ENCODE data around the gene TBXA2R. TPM values are rescaled to one million over a fixed set of nuclear protein-coding genes. Genes with fewer than 3 reads are reported as not detected.

The TBXA2R gene
- total and polyA plus RNA-seq, 2 of the 4 experiments (the other 2 are of a cell fraction) = 0.36 to 2.3 TPM

DNA sequence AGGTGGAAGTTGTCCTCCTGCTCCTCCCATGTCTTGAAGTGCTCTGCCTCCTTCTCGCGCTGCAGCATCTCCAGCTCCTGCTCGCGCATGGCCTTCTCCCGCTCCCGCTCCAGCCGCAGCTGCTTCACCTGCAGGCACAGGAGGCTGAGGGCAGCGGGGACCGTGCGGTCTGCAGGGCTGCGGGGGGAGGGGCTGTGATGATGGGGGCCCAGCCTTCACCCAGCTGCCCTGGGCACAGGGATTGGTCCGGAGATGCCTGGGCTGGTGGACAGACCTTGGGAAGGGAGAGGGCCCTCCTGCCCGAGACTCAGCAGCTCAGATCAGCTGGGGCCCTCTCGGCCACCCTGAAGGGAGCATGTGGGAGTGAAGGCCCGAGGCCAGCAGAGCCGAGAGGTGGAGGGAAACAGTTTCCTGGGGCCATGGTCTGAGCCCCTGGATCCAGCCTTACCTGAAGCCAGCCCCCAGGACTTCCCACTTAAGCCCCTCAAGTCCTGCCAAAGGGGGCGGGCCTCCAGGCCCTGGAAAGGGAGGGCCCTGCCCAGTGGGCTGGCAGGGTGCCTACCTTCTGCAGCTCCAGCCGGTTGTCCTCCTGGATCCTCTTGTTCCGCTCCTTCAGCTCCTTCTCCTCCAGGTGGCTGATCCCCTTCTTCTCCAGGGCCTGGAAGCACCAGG, 13.6 kb upstream of the TBXA2R start:
- Histone ChIP-seq H4K20me1 (ENCODE audit: insufficient read depth, low read length) (peaks cover 10% of the 10 kb centered on the region; the same call in 1 of the 2 replicates), H2AK5ac (ENCODE audit: low read depth, low read length) (no peak overlapping the region), H3K79me1 (ENCODE audit: low read depth in 1 of 2, low read length in 2 of 2) (peaks cover 6 to 28% of the 10 kb centered on the region in 2 experiments; a peak in 2 of 4 replicates), H3K4me2 (ENCODE audit: low read depth, low read length) (no peak overlapping the region), H2AK9ac (replicated peaks; ENCODE audit: low read depth, low read length, poor library complexity) (no peak overlapping the region), H3K4ac (ENCODE audit: low read depth, low read length) (no peak overlapping the region), H4K8ac (ENCODE audit: low read depth in 2 of 2, low read length in 2 of 2) (no peak overlapping the region), H4K5ac (ENCODE audit: low read depth, low read length) (no peak overlapping the region), H3K27ac (ENCODE audit: insufficient read depth, low read length) (no peak overlapping the region), H3K14ac (replicated peaks; ENCODE audit: low read depth, low read length) (no peak overlapping the region), H3K56ac (ENCODE audit: extremely low read depth, insufficient read depth, low read length) (no peak overlapping the region), H3K18ac (ENCODE audit: low read depth, low read length) (no peak overlapping the region), H3K36me3 (ENCODE audit: control insufficient read depth, insufficient read depth, low read length) (peaks cover 28% of the 10 kb centered on the region), H3K9me3 (ENCODE audit: control insufficient read depth, insufficient read depth, low read length) (no peaks in the 10 kb centered on the region), H3K4me3 (ENCODE audit: insufficient read depth, low read depth, low read length) (no peak overlapping the region), H3K9ac (ENCODE audit: low read depth, low read length) (no peak overlapping the region), H3K23ac (ENCODE audit: low read depth, low read length) (no peak overlapping the region), H4K91ac (ENCODE audit: insufficient read depth, low read depth, low read length) (no peak overlapping the region), H2BK120ac (ENCODE audit: low read depth, low read length) (no peak overlapping the region), H3K4me1 (ENCODE audit: control insufficient read depth, insufficient read depth, low read length) (peaks cover 3% of the 10 kb centered on the region; the same call in 1 of the 2 replicates), H3K27me3 (ENCODE audit: control insufficient read depth, insufficient read depth, low read length) (no peaks in the 10 kb centered on the region), H2AFZ (replicated peaks; ENCODE audit: low read length, poor library complexity) (no peak overlapping the region), H3K9me1 (ENCODE audit: insufficient read depth, low read length) (no peaks in the 10 kb centered on the region), H2BK15ac (ENCODE audit: low read depth, low read length) (no peak overlapping the region), H2BK20ac (ENCODE audit: low read depth, low read length) (no peak overlapping the region), H2BK5ac (ENCODE audit: low read depth, low read length, poor library complexity, severe bottlenecking) (no peak overlapping the region)
- DNase-seq (no peak), ATAC-seq (ENCODE audit: low read depth) (no peak)
- ChIA-PET CTCF (no interaction called here), POLR2A (ENCODE audit: unreplicated experiment) (no interaction called here)
- 68% methylated on average over 3 of the region's 19 CpGs; no CpG with 5 or more reads in 1 of the 2 experiments for WGBS, 2 experiments (ENCODE audit: extremely low coverage in 2 of 2, insufficient read length in 1 of 2)
- intact Hi-C loops (cut with micrococcal nuclease) = no loop called here
- in situ Hi-C loops (cut with MboI; ENCODE audit: low sequenced_read_pairs) = loop anchor here (25.0 kb wide), 1 partner anchor 308 kb away; no protein-coding TSS in a partner anchor
- BruUV-seq (replicated peaks) = no TSS peak
- no peak for TF ChIP-seq RAD21 (IDR thresholded peaks at IDR 0.05; ENCODE audit: low read length)
- TF ChIP-seq NFE2L2 (IDR thresholded peaks at IDR 0.05; ENCODE audit: low read depth, low read length) = no peak
- no peak for TF ChIP-seq RCOR1 (IDR thresholded peaks at IDR 0.05; ENCODE audit: insufficient replicate concordance, low read length)
- TF ChIP-seq CEBPB (IDR thresholded peaks at IDR 0.05; ENCODE audit: low read depth, low read length) = no peak
- TF ChIP-seq ELK1 (IDR thresholded peaks at IDR 0.05; ENCODE audit: borderline replicate concordance, low read depth, low read length) = no peak
- no peak for TF ChIP-seq BHLHE40 (IDR thresholded peaks at IDR 0.05; ENCODE audit: low read depth, low read length)
- no peak for TF ChIP-seq FOS (IDR thresholded peaks at IDR 0.05; ENCODE audit: low read depth, low read length)
- TF ChIP-seq RFX5 (IDR thresholded peaks at IDR 0.05; ENCODE audit: low read depth, low read length) = no peak
- no peak for TF ChIP-seq SMC3 (IDR thresholded peaks at IDR 0.05; ENCODE audit: low read depth, low read length)
- dilution Hi-C loops (cut with HindIII; ENCODE audit: low sequenced_read_pairs, unreplicated experiment) = no loop called here
